ENCODE data around the gene ITGAD.
A peak's percentile ranks its signal among the peaks of the same experiment; 100 is the strongest.

Gene ITGAD

GRCh38 chr16:31458073-31458843 is 65.1 kb downstream of the ITGAD start:
- no peaks in the 10 kb centered on the region for H3K9me3 ChIP-seq (ENCODE audit: low read length)
- H3K27me3 ChIP-seq (ENCODE audit: control insufficient read depth in 1 of 2, insufficient read depth in 2 of 2, low read length in 2 of 2) = no peaks in the 10 kb centered on the region
- peaks cover 11% of the 10 kb centered on the region for H3K36me3 ChIP-seq (ENCODE audit: insufficient read depth, low read length)
- H3K9ac ChIP-seq (ENCODE audit: low read length) = peak overlapping the region; percentile 79
- peak overlapping the region; percentile 96 for H3K27ac ChIP-seq (ENCODE audit: low read depth, low read length)
- H3K4me1 ChIP-seq (ENCODE audit: insufficient read depth, low read length) = peaks cover 45% of the 10 kb centered on the region
- H3K4me3 ChIP-seq (ENCODE audit: low read depth in 1 of 2, low read length in 2 of 2) = peak overlapping the region; percentile 69 to 78

GRCh38 chr16:31458844-31459686 is 65.9 kb downstream of the ITGAD start, which contains the start of gene ARMC5:
Gene ARMC5, plus strand, starts transcription at chr16:31459501. Its CDS starts 24 bp downstream, at chr16:31459525.
- peak within 1 kb of the TSS; percentile 69 to 78 for H3K4me3 ChIP-seq (ENCODE audit: low read depth in 1 of 2, low read length in 2 of 2)
- peak within 1 kb of the TSS; percentile 96 for H3K27ac ChIP-seq (ENCODE audit: low read depth, low read length)
- no peaks in the 10 kb centered on the region for H3K27me3 ChIP-seq (ENCODE audit: control insufficient read depth in 1 of 2, insufficient read depth in 2 of 2, low read length in 2 of 2)
- H3K9me3 ChIP-seq (ENCODE audit: low read length) = no peaks in the 10 kb centered on the region
- peaks cover 11% of the 10 kb centered on the region for H3K36me3 ChIP-seq (ENCODE audit: insufficient read depth, low read length)
- peaks cover 39% of the 10 kb centered on the region for H3K4me1 ChIP-seq (ENCODE audit: insufficient read depth, low read length)
- peak within 1 kb of the TSS; percentile 79 for H3K9ac ChIP-seq (ENCODE audit: low read length)

- Histone ChIP-seq H3K9me3 (ENCODE audit: low read length) (no peaks in the 10 kb centered on the region), H3K36me3 (ENCODE audit: insufficient read depth, low read length) (peaks cover 11% of the 10 kb centered on the region), H3K4me1 (ENCODE audit: insufficient read depth, low read length) (peaks cover 39% of the 10 kb centered on the region)
Observed at GRCh38 chr16:31459687-31460581, 66.8 kb downstream of the ITGAD start.

GRCh38 chr16:31460582-31461002 is 67.5 kb downstream of the ITGAD start:
- Histone ChIP-seq H3K36me3 (ENCODE audit: insufficient read depth, low read length) (peaks cover 11% of the 10 kb centered on the region), H3K4me3 (ENCODE audit: low read depth in 1 of 2, low read length in 2 of 2) (peak overlapping the region in 1 of 2 donors; percentile 52), H3K27me3 (ENCODE audit: control insufficient read depth in 1 of 2, insufficient read depth in 2 of 2, low read length in 2 of 2) (no peaks in the 10 kb centered on the region), H3K27ac (ENCODE audit: low read depth, low read length) (peak overlapping the region; percentile 69), H3K9me3 (ENCODE audit: low read length) (no peaks in the 10 kb centered on the region), H3K9ac (ENCODE audit: low read length) (peak overlapping the region; percentile 36), H3K4me1 (ENCODE audit: insufficient read depth, low read length) (peaks cover 33% of the 10 kb centered on the region)

More at GRCh38 chr16:31459687-31460581, 66.8 kb downstream of the ITGAD start:
- Histone ChIP-seq H3K27ac (ENCODE audit: low read depth, low read length) (peak overlapping the region; percentile 96), H3K9ac (ENCODE audit: low read length) (peak overlapping the region; percentile 36), H3K4me3 (ENCODE audit: low read depth in 1 of 2, low read length in 2 of 2) (peak overlapping the region; percentile 69 to 78), H3K27me3 (ENCODE audit: control insufficient read depth in 1 of 2, insufficient read depth in 2 of 2, low read length in 2 of 2) (no peaks in the 10 kb centered on the region)

GRCh38 chr16:31461201-31461920 is 68.2 kb downstream of the ITGAD start:
- Histone ChIP-seq H3K36me3 (ENCODE audit: insufficient read depth, low read length) (peaks cover 11% of the 10 kb centered on the region), H3K27me3 (ENCODE audit: control insufficient read depth in 1 of 2, insufficient read depth in 2 of 2, low read length in 2 of 2) (no peaks in the 10 kb centered on the region), H3K4me3 (ENCODE audit: low read depth in 1 of 2, low read length in 2 of 2) (no peak overlapping the region), H3K9ac (ENCODE audit: low read length) (no peak overlapping the region), H3K27ac (ENCODE audit: low read depth, low read length) (no peak overlapping the region), H3K9me3 (ENCODE audit: low read length) (no peaks in the 10 kb centered on the region), H3K4me1 (ENCODE audit: insufficient read depth, low read length) (peaks cover 27% of the 10 kb centered on the region)

- H3K4me1 ChIP-seq (ENCODE audit: insufficient read depth, low read length) = peaks cover 19% of the 10 kb centered on the region
- H3K4me3 ChIP-seq (ENCODE audit: low read depth in 1 of 2, low read length in 2 of 2) = no peak overlapping the region
- H3K36me3 ChIP-seq (ENCODE audit: insufficient read depth, low read length) = peaks cover 11% of the 10 kb centered on the region
- H3K27me3 ChIP-seq (ENCODE audit: control insufficient read depth in 1 of 2, insufficient read depth in 2 of 2, low read length in 2 of 2) = no peaks in the 10 kb centered on the region
- no peaks in the 10 kb centered on the region for H3K9me3 ChIP-seq (ENCODE audit: low read length)
- H3K9ac ChIP-seq (ENCODE audit: low read length) = no peak overlapping the region
- no peak overlapping the region for H3K27ac ChIP-seq (ENCODE audit: low read depth, low read length)
Observed at GRCh38 chr16:31461921-31462804, 69.0 kb downstream of the ITGAD start.

- Histone ChIP-seq H3K9ac (ENCODE audit: low read length) (no peak overlapping the region), H3K9me3 (ENCODE audit: low read length) (no peaks in the 10 kb centered on the region), H3K4me3 (ENCODE audit: low read depth in 1 of 2, low read length in 2 of 2) (no peak overlapping the region), H3K27me3 (ENCODE audit: control insufficient read depth in 1 of 2, insufficient read depth in 2 of 2, low read length in 2 of 2) (no peaks in the 10 kb centered on the region), H3K36me3 (ENCODE audit: insufficient read depth, low read length) (peaks cover 11% of the 10 kb centered on the region), H3K4me1 (ENCODE audit: insufficient read depth, low read length) (peaks cover 9% of the 10 kb centered on the region), H3K27ac (ENCODE audit: low read depth, low read length) (no peak overlapping the region)
Observed at GRCh38 chr16:31464348-31464769, 71.2 kb downstream of the ITGAD start.

- Histone ChIP-seq H3K4me3 (ENCODE audit: low read depth in 1 of 2, low read length in 2 of 2) (no peak overlapping the region), H3K4me1 (ENCODE audit: insufficient read depth, low read length) (peaks cover 9% of the 10 kb centered on the region), H3K9me3 (ENCODE audit: low read length) (no peaks in the 10 kb centered on the region), H3K9ac (ENCODE audit: low read length) (no peak overlapping the region), H3K27ac (ENCODE audit: low read depth, low read length) (no peak overlapping the region), H3K27me3 (ENCODE audit: control insufficient read depth in 1 of 2, insufficient read depth in 2 of 2, low read length in 2 of 2) (no peaks in the 10 kb centered on the region), H3K36me3 (ENCODE audit: insufficient read depth, low read length) (peaks cover 11% of the 10 kb centered on the region)
Observed at GRCh38 chr16:31464781-31465260, 71.7 kb downstream of the ITGAD start.

GRCh38 chr16:31465788-31466370 is 72.7 kb downstream of the ITGAD start:
- Histone ChIP-seq H3K27ac (ENCODE audit: low read depth, low read length) (no peak overlapping the region), H3K27me3 (ENCODE audit: control insufficient read depth in 1 of 2, insufficient read depth in 2 of 2, low read length in 2 of 2) (no peaks in the 10 kb centered on the region), H3K9ac (ENCODE audit: low read length) (no peak overlapping the region), H3K4me1 (ENCODE audit: insufficient read depth, low read length) (peaks cover 5% of the 10 kb centered on the region), H3K9me3 (ENCODE audit: low read length) (no peaks in the 10 kb centered on the region), H3K36me3 (ENCODE audit: insufficient read depth, low read length) (peaks cover 11% of the 10 kb centered on the region), H3K4me3 (ENCODE audit: low read depth in 1 of 2, low read length in 2 of 2) (no peak overlapping the region)
